CD4-positive, alpha-beta T cell (primary cell): ENCODE data around the gene RASSF8. TPM values are rescaled to one million over a fixed set of nuclear protein-coding genes. Genes with fewer than 3 reads are reported as not detected.

Source experiments
- ATAC-seq: fragments of 200-7000 bp; cut with Tn5 transposase; one replicate; pipeline ENCODE4 v1.10.0; 2022; ENCODE audit warnings: mild to moderate bottlenecking; ENCODE audit not compliant: poor library complexity
- CTCF ChIA-PET: fragments of 350-600 bp; sonication (Branson Sonifier 250); formaldehyde crosslinking; loops from one replicate; lab custom pipeline; 2021; ENCODE audit warnings: antibody characterized with exemption, inconsistent platforms; lab: Charles Lee
- POLR2A ChIA-PET: fragments of 350-600 bp; sonication (Branson Sonifier 250); formaldehyde crosslinking; loops from one replicate; lab custom pipeline; 2021; ENCODE audit warnings: antibody characterized with exemption, inconsistent platforms; lab: Charles Lee
- DNase-seq, 14 experiments: peaks; one replicate each; pipeline ENCODE4 v3.0.0-alpha.2; 2013 to 2020; ENCODE audit warnings: mixed read lengths in 2 of 14
- H3K27ac ChIP-seq, 2 donors: one replicate each; pipeline versions ENCODE4 v1.5.1 to v1.7.0; 2013; ENCODE audit warnings: low read length in 2 of 2, low read depth in 1 of 2, mild to moderate bottlenecking in 1 of 2
- H3K27me3 ChIP-seq, 2 experiments: 1 replicate in 1 of 2; 2 replicates in 1 of 2; pipeline versions ENCODE4 v1.6.1 to v1.7.0; 2013; ENCODE audit warnings: low read length in 2 of 2, control low read depth in 1 of 2, mild to moderate bottlenecking in 1 of 2, moderate library complexity in 1 of 2; ENCODE audit not compliant: insufficient read depth in 2 of 2, control insufficient read depth in 1 of 2
- H3K36me3 ChIP-seq: one replicate; pipeline ENCODE4 v1.6.1; 2013; ENCODE audit warnings: low read length, control low read depth; ENCODE audit not compliant: insufficient read depth
- H3K4me1 ChIP-seq: one replicate; pipeline ENCODE4 v1.6.1; 2013; ENCODE audit warnings: low read length, control low read depth; ENCODE audit not compliant: insufficient read depth
- H3K4me3 ChIP-seq: one replicate; pipeline ENCODE4 v1.5.1; 2013; ENCODE audit warnings: mild to moderate bottlenecking, low read length, moderate library complexity
- H3K9me3 ChIP-seq, 2 experiments: 1 replicate in 1 of 2; 2 replicates in 1 of 2; pipeline versions ENCODE4 v1.6.1 to v1.7.0; 2013; ENCODE audit warnings: low read length in 2 of 2, mild to moderate bottlenecking in 2 of 2, control low read depth in 1 of 2, moderate library complexity in 1 of 2; ENCODE audit not compliant: control insufficient read depth in 1 of 2, insufficient read depth in 1 of 2
- H3K27ac Mint-ChIP-seq: one replicate; pipeline ENCODE4 v1.8.0; 2020; ENCODE audit warnings: mixed read lengths
- H3K27me3 Mint-ChIP-seq: one replicate; pipeline ENCODE4 v1.8.0; 2021; ENCODE audit warnings: mixed read lengths
- H3K36me3 Mint-ChIP-seq: one replicate; pipeline ENCODE4 v1.8.0; 2021; ENCODE audit warnings: low read depth, mixed read lengths
- H3K4me1 Mint-ChIP-seq: one replicate; pipeline ENCODE4 v1.8.0; 2021; ENCODE audit warnings: low read depth, mixed read lengths
- H3K4me3 Mint-ChIP-seq: one replicate; pipeline ENCODE4 v1.8.0; 2020; ENCODE audit warnings: mild to moderate bottlenecking, mixed read lengths
- H3K9me3 Mint-ChIP-seq: one replicate; pipeline ENCODE4 v1.8.0; 2020; ENCODE audit warnings: mixed read lengths
- intact Hi-C, 2 experiments: fragments of 100-400 bp; cut with DNase I in 1 of 2; cut with micrococcal nuclease in 1 of 2; formaldehyde crosslinking; loops; one replicate each; pipeline versions ENCODE4 v1.15.1 to v1.9.0; 2023 to 2025; cut with DNase I, micrococcal nuclease
- total RNA-seq, 174 experiments: library from RNA in 2 of 174; stranded (reverse) in 2 of 174; gene quantifications; one replicate each; pipeline ENCODE4 v1.2.3 and lab custom pipeline; 2021 to 2026
- TF ChIP-seq, protein P1 (sequence below): fragments of 200-600 bp; IDR thresholded peaks from one replicate; pipeline ENCODE4 v1.8.0; 2022; ENCODE audit warnings: antibody characterized with exemption, mild to moderate bottlenecking

Gene RASSF8
- total RNA-seq, 2 experiments from 2014 or later: 0.71 to 1.4 TPM

GRCh38 chr12:25970916-25971653 is 12.6 kb downstream of the RASSF8 start:
- no peaks in the 10 kb centered on the region for H3K9me3 Mint-ChIP-seq
- Histone ChIP-seq H3K27ac (no peak overlapping the region), H3K4me1 (no peaks in the 10 kb centered on the region), H3K27me3 (no peaks in the 10 kb centered on the region), H3K9me3 (no peaks in the 10 kb centered on the region), H3K4me3 (no peak overlapping the region), H3K36me3 (no peaks in the 10 kb centered on the region)
- ATAC-seq: no peak
- no peak overlapping the region for H3K4me3 Mint-ChIP-seq
- intact Hi-C loops: no loop called here
- no peaks in the 10 kb centered on the region for H3K36me3 Mint-ChIP-seq
- ChIA-PET POLR2A (no interaction called here), CTCF (no interaction called here)
- TF ChIP-seq, protein P1, sequence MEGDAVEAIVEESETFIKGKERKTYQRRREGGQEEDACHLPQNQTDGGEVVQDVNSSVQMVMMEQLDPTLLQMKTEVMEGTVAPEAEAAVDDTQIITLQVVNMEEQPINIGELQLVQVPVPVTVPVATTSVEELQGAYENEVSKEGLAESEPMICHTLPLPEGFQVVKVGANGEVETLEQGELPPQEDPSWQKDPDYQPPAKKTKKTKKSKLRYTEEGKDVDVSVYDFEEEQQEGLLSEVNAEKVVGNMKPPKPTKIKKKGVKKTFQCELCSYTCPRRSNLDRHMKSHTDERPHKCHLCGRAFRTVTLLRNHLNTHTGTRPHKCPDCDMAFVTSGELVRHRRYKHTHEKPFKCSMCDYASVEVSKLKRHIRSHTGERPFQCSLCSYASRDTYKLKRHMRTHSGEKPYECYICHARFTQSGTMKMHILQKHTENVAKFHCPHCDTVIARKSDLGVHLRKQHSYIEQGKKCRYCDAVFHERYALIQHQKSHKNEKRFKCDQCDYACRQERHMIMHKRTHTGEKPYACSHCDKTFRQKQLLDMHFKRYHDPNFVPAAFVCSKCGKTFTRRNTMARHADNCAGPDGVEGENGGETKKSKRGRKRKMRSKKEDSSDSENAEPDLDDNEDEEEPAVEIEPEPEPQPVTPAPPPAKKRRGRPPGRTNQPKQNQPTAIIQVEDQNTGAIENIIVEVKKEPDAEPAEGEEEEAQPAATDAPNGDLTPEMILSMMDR: no peak
- peaks cover 17% of the 10 kb centered on the region for H3K27me3 Mint-ChIP-seq
- H3K27ac Mint-ChIP-seq: no peak overlapping the region
- no peak for DNase-seq
- H3K4me1 Mint-ChIP-seq: no peaks in the 10 kb centered on the region

DNA sequence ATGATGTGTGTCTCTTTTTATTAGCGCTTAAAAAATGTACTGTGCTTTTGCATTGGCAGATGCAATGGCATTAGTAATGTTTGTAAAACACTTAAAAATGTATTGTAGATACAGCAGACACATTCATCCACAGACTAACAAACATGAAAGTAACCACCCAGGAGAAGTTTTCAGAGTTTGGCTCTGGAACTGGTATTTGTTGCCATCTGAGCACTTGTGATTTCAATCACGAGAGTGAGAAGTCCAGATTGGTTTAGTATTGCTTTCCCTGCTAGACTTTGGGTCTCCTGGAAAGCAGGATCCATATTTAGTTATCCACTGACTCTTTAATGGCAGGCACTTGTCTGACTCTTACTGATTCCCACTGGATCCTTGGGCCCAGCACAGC is 13.2 kb downstream of the RASSF8 start:
- peaks cover 17% of the 10 kb centered on the region for H3K27me3 Mint-ChIP-seq

GRCh38 chr12:25972783-25973182 is 14.3 kb downstream of the RASSF8 start:
- no peak overlapping the region for H3K4me3 ChIP-seq
- intact Hi-C loops: no loop called here
- Mint-ChIP-seq H3K9me3 (no peaks in the 10 kb centered on the region), H3K4me3 (no peak overlapping the region), H3K36me3 (no peaks in the 10 kb centered on the region), H3K27ac (no peak overlapping the region), H3K4me1 (no peaks in the 10 kb centered on the region), H3K27me3 (peaks cover 17% of the 10 kb centered on the region)
- TF ChIP-seq, protein P1: no peak
- DNase-seq: no peak
- H3K27me3 ChIP-seq: no peaks in the 10 kb centered on the region
- H3K36me3 ChIP-seq: no peaks in the 10 kb centered on the region
- ChIA-PET CTCF (no interaction called here), POLR2A (no interaction called here)
- H3K27ac ChIP-seq: no peak overlapping the region
- ATAC-seq: no peak
- H3K9me3 ChIP-seq: no peaks in the 10 kb centered on the region
- H3K4me1 ChIP-seq: no peaks in the 10 kb centered on the region

More for the DNA sequence above, 13.2 kb downstream of the RASSF8 start:
- ChIA-PET CTCF (no interaction called here), POLR2A (no interaction called here)
- Histone ChIP-seq H3K27me3 (no peaks in the 10 kb centered on the region), H3K36me3 (no peaks in the 10 kb centered on the region), H3K27ac (no peak overlapping the region), H3K4me3 (no peak overlapping the region), H3K4me1 (no peaks in the 10 kb centered on the region), H3K9me3 (no peaks in the 10 kb centered on the region)
- DNase-seq (no peak), ATAC-seq (no peak)
- TF ChIP-seq, protein P1: no peak
- no peak overlapping the region for H3K27ac Mint-ChIP-seq
- H3K4me3 Mint-ChIP-seq: no peak overlapping the region
- no peaks in the 10 kb centered on the region for H3K4me1 Mint-ChIP-seq
- intact Hi-C loops: no loop called here
- H3K36me3 Mint-ChIP-seq: no peaks in the 10 kb centered on the region
- no peaks in the 10 kb centered on the region for H3K9me3 Mint-ChIP-seq
